WTC11 (cell line): ENCODE results near the gene COL5A1.

ENCODE experiments used
- NR1H2 ChIP-seq: sonication (generic); formaldehyde crosslinking; IDR thresholded peaks from 2 replicates; pipeline ENCODE4 v1.9.0; 2021; ENCODE audit warnings: mild to moderate bottlenecking, moderate library complexity, missing genetic modification reagents
- SP1 ChIP-seq: sonication (generic); formaldehyde crosslinking; conservative IDR thresholded peaks from 2 replicates; pipeline ENCODE4 v1.8.1; 2022; ENCODE audit warnings: missing genetic modification reagents
- TCF7 ChIP-seq: sonication (generic); formaldehyde crosslinking; IDR thresholded peaks from 2 replicates; pipeline ENCODE4 v1.8.0; 2022; ENCODE audit warnings: mild to moderate bottlenecking, low read depth, missing genetic modification reagents, moderate library complexity
- TEAD1 ChIP-seq: sonication (generic); formaldehyde crosslinking; IDR thresholded peaks from 2 replicates; pipeline ENCODE4 v1.8.0; 2022; ENCODE audit warnings: mild to moderate bottlenecking, missing genetic modification reagents
- TP53 ChIP-seq: sonication (generic); formaldehyde crosslinking; IDR thresholded peaks from 2 replicates; pipeline ENCODE4 v1.8.1; 2023; ENCODE audit warnings: mild to moderate bottlenecking, missing genetic modification reagents
- USF2 ChIP-seq: sonication (generic); formaldehyde crosslinking; IDR thresholded peaks from 2 replicates; pipeline ENCODE4 v1.8.1; 2023; ENCODE audit warnings: mild to moderate bottlenecking, missing genetic modification reagents, moderate library complexity
- TF ChIP-seq, protein P1 (sequence below): sonication (generic); formaldehyde crosslinking; conservative IDR thresholded peaks from 2 replicates; pipeline ENCODE4 v1.8.1; 2022; ENCODE audit warnings: mild to moderate bottlenecking, missing genetic modification reagents

- TF ChIP-seq NR1H2 (CRISPR knock-in tag) (no peak), SP1 (CRISPR knock-in tag) (no peak), TEAD1 (no peak), TP53 (CRISPR knock-in tag) (no peak), TCF7 (no peak), USF2 (CRISPR knock-in tag) (no peak)
- TF ChIP-seq, protein P1, sequence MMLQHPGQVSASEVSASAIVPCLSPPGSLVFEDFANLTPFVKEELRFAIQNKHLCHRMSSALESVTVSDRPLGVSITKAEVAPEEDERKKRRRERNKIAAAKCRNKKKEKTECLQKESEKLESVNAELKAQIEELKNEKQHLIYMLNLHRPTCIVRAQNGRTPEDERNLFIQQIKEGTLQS (CRISPR knock-in tag), result no peak
Observed at GRCh38 chr9:134730011-134730760, 88.6 kb downstream of the COL5A1 start.
